Stomach (tissue), 4 donors: Measurements from ENCODE around the gene HDLBP.

Experiments used
- POLR2A ChIP-seq, 4 donors: fragments of 450-650 bp; IDR thresholded peaks; one replicate each; pipeline ENCODE4 v1.6.1; 2016; ENCODE audit warnings: antibody characterized with exemption in 4 of 4, control low read depth in 2 of 4, mild to moderate bottlenecking in 1 of 4, moderate library complexity in 1 of 4
- TF ChIP-seq, protein P1 (sequence below), 7 experiments: fragments of 450-650 bp in 4 of 7; fragments of 200-600 bp in 3 of 7; sonication (generic) in 3 of 7; IDR thresholded peaks; one replicate each; pipeline ENCODE4 v1.5.1; 2016 to 2019; ENCODE audit warnings: antibody characterized with exemption in 7 of 7, control low read depth in 2 of 7, mild to moderate bottlenecking in 1 of 7

DNA sequence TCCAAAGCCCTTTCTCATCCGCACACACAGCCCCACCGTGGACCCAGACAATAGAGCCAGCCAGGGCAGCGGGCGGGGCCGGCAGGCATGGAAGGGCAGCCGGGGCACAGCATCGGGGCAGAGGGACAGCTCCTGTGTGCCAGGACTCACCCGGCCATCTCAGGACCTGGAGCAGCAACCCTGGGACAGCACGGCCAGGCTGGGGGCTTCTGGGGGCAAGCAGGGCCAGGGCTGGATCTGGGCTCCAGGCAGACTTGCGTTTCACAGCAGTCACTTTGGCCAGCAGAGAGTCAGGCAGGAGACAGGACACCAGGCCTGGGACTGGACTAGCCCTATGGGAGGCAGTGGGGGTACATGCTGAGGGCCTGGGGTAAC is 111.5 kb downstream of the HDLBP start:
- TF ChIP-seq POLR2A (IDR thresholded peaks at IDR 0.05): no peak
- TF ChIP-seq, protein P1, sequence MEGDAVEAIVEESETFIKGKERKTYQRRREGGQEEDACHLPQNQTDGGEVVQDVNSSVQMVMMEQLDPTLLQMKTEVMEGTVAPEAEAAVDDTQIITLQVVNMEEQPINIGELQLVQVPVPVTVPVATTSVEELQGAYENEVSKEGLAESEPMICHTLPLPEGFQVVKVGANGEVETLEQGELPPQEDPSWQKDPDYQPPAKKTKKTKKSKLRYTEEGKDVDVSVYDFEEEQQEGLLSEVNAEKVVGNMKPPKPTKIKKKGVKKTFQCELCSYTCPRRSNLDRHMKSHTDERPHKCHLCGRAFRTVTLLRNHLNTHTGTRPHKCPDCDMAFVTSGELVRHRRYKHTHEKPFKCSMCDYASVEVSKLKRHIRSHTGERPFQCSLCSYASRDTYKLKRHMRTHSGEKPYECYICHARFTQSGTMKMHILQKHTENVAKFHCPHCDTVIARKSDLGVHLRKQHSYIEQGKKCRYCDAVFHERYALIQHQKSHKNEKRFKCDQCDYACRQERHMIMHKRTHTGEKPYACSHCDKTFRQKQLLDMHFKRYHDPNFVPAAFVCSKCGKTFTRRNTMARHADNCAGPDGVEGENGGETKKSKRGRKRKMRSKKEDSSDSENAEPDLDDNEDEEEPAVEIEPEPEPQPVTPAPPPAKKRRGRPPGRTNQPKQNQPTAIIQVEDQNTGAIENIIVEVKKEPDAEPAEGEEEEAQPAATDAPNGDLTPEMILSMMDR (IDR thresholded peaks at IDR 0.05): no peak
